ENCODE data around the gene AK1.
A peak's percentile ranks its signal among the peaks of the same experiment; 100 is the strongest.

The AK1 gene

DNA sequence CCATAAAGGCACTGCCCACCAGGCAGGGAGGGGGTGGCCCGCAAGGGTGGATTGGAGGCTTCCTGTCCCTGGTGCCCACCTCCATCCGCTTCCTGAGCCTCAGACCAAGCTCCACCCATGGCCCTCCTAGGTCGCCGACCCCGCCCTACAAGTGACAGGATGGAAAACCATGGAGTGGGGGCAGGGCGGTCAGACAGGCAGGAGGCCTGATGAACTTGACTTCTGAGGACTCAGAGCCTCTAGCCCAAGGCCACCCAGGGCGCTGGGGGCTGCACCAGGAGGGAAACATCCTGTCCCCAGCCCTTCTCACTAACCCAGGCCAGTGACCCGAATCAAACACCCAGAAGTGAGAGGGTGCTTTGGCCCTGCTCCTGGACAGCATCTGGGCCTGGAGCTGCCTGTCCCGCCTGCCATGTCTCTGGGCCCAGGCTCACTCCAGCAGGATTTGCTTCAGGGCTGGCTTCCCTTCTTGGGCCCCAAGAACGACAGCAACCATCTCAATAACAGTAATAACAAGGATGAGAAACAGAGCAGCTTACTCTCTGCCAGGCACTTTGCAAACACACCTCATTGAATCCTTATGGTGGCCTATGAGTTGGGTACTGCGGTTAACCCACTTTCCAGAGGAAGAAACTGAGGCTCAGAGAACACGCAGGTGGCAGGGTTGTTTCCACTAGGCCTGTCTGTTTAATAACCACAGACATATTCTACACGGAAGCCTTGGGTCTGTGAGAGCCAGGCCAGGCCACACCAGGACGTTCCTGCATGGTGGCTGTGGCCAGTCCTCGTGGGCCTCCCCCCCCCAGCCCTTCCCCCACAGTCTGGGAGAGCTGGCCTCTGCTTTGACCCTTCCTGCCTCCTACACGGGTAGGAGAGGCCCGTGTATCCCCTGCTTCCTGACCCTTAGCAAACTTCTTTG lies 26.3 kb upstream of the AK1 start:
- peak overlapping the region; percentile 79 to 85 for H3K4me3 Mint-ChIP-seq
- H3K27ac Mint-ChIP-seq, result peak overlapping the region; percentile 99
- ATAC-seq (replicated peaks), result peak; percentile 58 to 61
- H3K36me3 Mint-ChIP-seq, result peaks cover 10 to 21% of the 10 kb centered on the region in 2 donors
- H3K4me1 Mint-ChIP-seq, result peaks cover 39 to 66% of the 10 kb centered on the region in 2 donors
- H3K9me3 Mint-ChIP-seq, result no peaks in the 10 kb centered on the region
- no peaks in the 10 kb centered on the region for H3K27me3 Mint-ChIP-seq
- DNase-seq, result peak; percentile 80

DNA sequence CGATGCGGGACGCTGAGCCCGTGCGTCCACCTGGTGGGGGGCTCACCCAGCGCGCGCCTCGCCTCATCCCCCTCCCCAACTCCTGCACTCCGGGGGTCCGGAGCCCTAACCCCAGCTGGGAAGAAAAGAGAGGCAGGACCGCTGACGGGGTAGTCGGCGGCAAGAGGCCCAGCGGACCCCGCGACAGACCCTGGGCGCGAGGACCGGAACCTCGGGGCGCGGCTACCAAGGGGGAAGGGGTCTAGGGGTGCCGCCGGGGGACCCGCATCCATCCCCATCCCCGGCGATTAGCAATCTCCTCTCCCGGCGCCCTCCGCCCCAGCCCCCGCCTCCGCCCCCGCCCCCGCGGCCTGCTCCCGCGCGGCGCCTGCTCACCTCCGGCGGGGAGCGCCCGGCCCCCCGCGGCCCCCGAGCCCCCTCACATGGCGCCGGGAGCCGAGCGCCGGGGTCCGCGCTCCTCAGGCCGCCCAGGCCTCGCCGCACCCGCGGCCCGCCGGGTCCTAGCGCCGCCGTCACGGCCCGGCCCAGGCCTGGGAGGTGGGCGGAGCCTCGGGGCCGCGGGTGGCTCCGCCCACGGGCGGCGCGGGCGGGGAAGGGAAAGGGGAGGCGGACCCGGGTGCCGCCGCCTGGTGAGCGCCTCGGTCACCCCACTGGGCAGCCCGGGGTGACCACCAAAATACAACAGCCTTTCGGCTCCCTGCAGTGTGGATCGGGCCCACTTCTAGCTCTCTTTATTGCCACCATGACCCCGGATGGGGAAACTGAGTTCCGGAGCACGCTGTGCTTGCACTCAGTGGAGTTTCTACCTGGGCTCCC lies 21.9 kb upstream of the AK1 start, which contains the start of gene ST6GALNAC6:
TSS of gene ST6GALNAC6 (minus strand) at position 476 of the 816 bp plus-strand sequence. CDS start 1,622 bp downstream, outside the sequence.
- DNase-seq (peak; percentile 71), ATAC-seq (replicated peaks) (peak; percentile 70 to 77)
- Mint-ChIP-seq H3K4me3 (peak within 1 kb of the TSS; percentile 87 to 92), H3K4me1 (peaks cover 31 to 65% of the 10 kb centered on the region in 2 donors), H3K36me3 (peaks cover 31 to 45% of the 10 kb centered on the region in 2 donors), H3K27me3 (no peaks in the 10 kb centered on the region), H3K27ac (peak within 1 kb of the TSS; percentile 94), H3K9me3 (peaks cover 0 to 4% of the 10 kb centered on the region in 2 donors)

DNA sequence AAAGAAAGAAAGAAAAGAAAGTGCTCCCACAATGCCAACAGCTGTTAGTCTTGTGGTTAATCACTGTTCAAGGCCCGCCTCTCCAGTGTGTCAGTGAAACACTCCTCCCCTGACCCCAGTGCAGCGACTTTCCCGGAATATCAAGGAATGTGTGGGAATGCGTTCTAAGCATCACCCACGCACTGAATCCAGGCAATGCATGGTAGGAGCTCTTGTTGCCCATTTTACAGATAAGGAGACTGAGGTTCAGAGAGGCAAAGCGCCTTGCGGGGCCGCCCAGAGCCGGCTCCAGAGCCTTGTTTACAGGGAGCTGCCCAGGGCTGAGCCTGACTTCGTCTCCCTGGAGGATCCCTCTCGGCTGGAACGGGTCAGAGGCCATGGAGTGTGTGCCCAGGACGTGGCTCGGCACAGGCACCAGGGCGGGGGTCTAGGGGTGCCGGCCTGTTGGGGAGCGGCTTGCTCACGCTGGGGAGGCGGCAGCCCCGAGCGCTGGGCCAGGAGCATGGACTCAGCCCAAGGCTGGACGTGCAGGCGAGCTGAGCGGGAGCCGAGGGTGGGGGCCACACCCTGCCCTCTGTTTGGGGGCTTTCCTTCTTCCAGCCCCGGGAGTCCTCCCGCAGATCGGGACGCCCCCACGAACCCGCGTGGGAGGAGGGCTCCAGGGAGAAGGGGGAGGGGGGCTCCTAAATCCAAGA lies 21.1 kb upstream of the AK1 start:
- peaks cover 0 to 7% of the 10 kb centered on the region in 2 donors for H3K9me3 Mint-ChIP-seq
- ATAC-seq (replicated peaks) (peak; percentile 12 to 16), DNase-seq (no peak)
- H3K27ac Mint-ChIP-seq, result peak overlapping the region; percentile 94
- H3K36me3 Mint-ChIP-seq, result peaks cover 38 to 50% of the 10 kb centered on the region in 2 donors
- H3K4me3 Mint-ChIP-seq, result peak overlapping the region; percentile 82 to 92
- H3K4me1 Mint-ChIP-seq, result peaks cover 26 to 61% of the 10 kb centered on the region in 2 donors
- no peaks in the 10 kb centered on the region for H3K27me3 Mint-ChIP-seq

DNA sequence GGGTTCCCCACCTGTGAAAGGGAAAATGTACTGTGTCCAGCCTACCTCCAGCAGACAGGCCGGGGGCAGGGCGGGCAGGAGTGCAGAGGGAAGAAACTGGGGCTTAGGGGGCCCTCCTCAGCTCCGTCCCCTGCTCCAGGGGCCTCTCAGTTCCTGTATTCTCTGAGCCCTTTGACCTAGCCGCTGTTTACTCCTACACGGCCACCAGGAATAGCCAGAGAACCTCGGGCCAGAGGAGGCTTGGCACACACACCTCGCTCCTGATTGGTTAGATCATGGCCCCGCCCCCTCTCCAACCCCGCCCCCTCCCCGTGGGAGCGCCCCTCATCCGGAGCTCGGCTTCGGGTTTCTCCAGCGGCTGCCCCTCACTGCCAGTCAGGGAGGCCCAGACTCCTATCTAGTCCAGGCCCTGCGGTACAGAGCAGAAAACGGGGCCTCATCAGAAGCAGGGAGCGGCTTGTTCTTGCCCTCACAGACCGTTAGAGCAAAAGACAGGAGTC lies 19.8 kb upstream of the AK1 start:
- H3K27ac Mint-ChIP-seq, result peak overlapping the region; percentile 60
- ATAC-seq (replicated peaks), result peak; percentile 46 to 51
- peaks cover 22 to 61% of the 10 kb centered on the region in 2 donors for H3K4me1 Mint-ChIP-seq
- peak overlapping the region; percentile 62 to 64 for H3K4me3 Mint-ChIP-seq
- peaks cover 0 to 11% of the 10 kb centered on the region in 2 donors for H3K9me3 Mint-ChIP-seq
- peaks cover 52 to 59% of the 10 kb centered on the region in 2 donors for H3K36me3 Mint-ChIP-seq
- no peaks in the 10 kb centered on the region for H3K27me3 Mint-ChIP-seq
- DNase-seq, result no peak

DNA sequence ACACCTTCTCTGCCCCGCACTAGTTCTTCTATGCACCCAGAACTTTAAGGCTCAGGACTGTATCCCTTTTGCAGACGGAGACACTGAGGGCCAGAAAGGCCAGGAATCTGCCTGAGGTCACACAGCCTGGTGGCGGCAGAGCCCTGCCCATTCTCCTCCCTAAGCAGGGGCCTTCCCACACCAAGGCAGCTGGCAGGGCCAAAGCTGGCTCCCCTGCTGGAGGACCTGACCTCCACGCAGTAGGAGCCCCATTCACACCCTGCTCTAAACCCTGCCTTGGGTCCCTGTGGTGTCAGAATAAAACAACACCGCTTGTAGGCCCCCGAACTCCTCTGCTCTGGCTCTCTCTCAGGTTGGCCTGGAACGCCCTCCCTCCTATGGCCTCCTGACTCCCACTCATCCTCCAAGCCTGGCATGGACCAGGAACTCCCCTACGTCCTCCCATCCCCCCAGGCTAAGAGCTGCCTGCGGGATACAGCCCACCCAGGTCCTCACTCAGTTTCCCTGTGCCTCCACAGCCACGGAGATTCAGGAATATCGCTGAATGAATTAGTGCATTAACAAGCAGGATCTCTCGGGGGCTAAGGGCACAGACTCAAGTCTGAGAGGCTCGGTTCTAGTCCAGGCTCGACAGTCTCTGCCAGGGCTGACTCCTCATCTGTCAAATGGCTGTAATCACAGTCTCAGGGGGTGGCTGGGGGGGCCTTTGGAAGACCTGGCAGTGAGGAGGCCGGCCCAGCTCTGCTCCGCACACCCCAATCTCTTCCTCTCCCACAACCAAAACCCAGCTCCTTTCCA lies 19.1 kb upstream of the AK1 start:
- no peak for ATAC-seq (replicated peaks)
- no peaks in the 10 kb centered on the region for H3K27me3 Mint-ChIP-seq
- H3K4me3 Mint-ChIP-seq, result peak overlapping the region; percentile 62 to 64
- peak overlapping the region; percentile 60 for H3K27ac Mint-ChIP-seq
- DNase-seq, result no peak
- H3K36me3 Mint-ChIP-seq, result peaks cover 55 to 60% of the 10 kb centered on the region in 2 donors
- peaks cover 22 to 57% of the 10 kb centered on the region in 2 donors for H3K4me1 Mint-ChIP-seq
- peaks cover 0 to 11% of the 10 kb centered on the region in 2 donors for H3K9me3 Mint-ChIP-seq

DNA sequence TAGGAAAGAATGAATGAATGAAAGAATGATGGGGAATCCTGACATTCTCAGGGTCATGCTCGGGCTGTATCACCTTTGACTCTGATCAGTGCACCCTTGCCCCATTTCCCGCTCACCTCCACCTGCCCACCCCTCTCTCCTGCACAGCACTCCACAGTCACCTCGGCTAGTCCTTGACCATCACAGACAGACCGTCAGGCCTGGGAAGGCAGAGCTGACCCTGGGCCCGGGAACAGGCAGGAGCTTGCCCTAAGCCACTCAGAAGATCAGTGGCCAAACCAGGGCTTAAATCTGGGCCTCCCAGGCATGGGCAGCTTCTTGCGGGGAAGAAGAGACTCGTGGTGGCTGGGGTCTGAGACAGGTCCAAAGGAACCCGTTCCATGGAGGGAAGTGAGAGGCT lies 18.3 kb upstream of the AK1 start:
- Mint-ChIP-seq H3K4me3 (no peak overlapping the region), H3K4me1 (peaks cover 17 to 51% of the 10 kb centered on the region in 2 donors), H3K9me3 (peaks cover 0 to 11% of the 10 kb centered on the region in 2 donors), H3K27me3 (no peaks in the 10 kb centered on the region), H3K27ac (peak overlapping the region; percentile 47), H3K36me3 (peaks cover 59 to 60% of the 10 kb centered on the region in 2 donors)
- DNase-seq (no peak), ATAC-seq (replicated peaks) (no peak)

DNA sequence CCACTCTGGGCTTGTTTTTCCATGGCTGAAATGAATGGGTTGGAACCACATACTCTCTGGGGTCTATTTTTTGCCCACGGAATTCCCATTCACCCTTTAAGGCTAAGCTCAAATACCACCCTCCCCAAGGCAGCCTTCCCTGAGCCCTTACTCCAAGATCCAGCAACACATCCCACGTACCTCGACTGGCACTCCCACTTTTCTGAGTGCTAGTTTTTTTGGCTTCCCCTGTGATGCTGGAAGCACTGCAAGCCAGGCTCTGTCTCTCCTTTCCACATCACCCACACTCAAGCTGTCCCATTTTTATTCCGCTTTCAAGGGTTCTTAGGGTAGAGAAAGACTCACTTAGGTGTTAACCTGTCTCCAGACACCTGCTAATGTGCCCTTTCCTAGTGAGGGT lies 15.9 kb upstream of the AK1 start:
- Mint-ChIP-seq H3K9me3 (peaks cover 0 to 11% of the 10 kb centered on the region in 2 donors), H3K36me3 (peaks cover 67 to 69% of the 10 kb centered on the region in 2 donors), H3K27ac (no peak overlapping the region), H3K4me1 (peaks cover 13 to 39% of the 10 kb centered on the region in 2 donors), H3K4me3 (no peak overlapping the region), H3K27me3 (no peaks in the 10 kb centered on the region)
- ATAC-seq (replicated peaks) (no peak), DNase-seq (no peak)

DNA sequence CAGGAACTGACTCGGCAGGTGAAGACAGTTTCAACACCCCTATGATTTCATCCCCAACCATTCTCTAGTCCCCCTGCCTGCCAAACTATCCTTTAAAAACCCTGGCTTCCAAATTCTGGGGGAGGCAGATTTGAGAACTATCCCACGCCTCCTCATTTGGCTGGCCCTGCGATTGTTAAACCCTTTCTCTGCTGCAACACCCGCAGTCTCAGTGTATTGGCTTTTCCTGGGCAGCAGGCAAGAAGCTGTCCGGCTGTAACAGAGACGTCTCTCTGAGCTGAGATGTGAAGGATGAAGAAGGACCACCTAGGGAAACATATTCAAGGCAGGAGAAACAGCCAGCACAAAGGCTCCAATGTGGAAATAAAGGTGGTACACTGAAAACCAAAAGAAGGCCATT lies 15.4 kb upstream of the AK1 start:
- H3K4me3 Mint-ChIP-seq, result no peak overlapping the region
- no peaks in the 10 kb centered on the region for H3K27me3 Mint-ChIP-seq
- peak overlapping the region; percentile 75 for H3K27ac Mint-ChIP-seq
- no peak for DNase-seq
- H3K4me1 Mint-ChIP-seq, result peaks cover 12 to 38% of the 10 kb centered on the region in 2 donors
- H3K36me3 Mint-ChIP-seq, result peaks cover 68 to 69% of the 10 kb centered on the region in 2 donors
- H3K9me3 Mint-ChIP-seq, result peaks cover 0 to 11% of the 10 kb centered on the region in 2 donors
- no peak for ATAC-seq (replicated peaks)

DNA sequence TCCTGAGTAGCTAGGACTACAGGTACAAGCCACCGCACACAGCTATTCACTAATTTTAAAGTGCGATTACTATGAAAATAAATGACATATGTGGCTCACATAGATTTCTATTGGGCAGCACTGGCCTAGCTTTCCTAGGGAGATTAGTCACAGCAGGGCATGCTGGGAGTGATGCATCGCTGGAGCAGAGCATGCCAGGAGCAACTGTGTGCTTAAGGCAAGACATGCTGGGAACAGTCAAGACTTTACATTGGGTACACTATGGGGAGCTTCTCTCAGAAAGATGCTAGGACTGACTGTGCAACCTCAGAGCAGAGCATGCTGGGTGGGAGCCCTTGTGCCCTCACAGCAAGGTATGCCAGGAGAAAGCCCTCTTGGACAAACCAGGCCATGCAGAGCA lies 12.6 kb upstream of the AK1 start:
- DNase-seq (no peak), ATAC-seq (replicated peaks) (no peak)
- Mint-ChIP-seq H3K4me1 (peaks cover 16 to 36% of the 10 kb centered on the region in 2 donors), H3K36me3 (peaks cover 62 to 68% of the 10 kb centered on the region in 2 donors), H3K4me3 (no peak overlapping the region), H3K27ac (peak overlapping the region; percentile 9), H3K27me3 (no peaks in the 10 kb centered on the region), H3K9me3 (peaks cover 0 to 7% of the 10 kb centered on the region in 2 donors)

DNA sequence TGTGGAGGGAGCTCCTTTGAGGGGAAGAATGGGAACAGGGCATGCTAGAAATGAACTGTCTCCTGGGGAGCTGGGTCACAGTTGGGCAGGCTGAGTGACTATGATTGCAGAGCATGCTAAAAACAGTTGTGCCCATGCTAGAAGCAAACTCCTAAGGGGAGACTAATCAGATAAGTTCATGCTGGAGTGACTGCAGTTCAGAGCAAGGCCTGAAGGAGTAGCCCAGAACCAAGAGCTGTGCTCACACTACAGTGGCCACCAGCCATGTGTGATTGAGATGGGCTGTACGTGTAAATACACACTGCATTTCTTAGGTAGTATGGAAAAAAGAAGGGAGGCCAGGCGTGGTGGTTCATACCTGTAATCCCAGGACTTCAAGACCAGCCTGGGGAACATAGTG lies 10.3 kb upstream of the AK1 start:
- peak; percentile 74 to 76 for ATAC-seq (replicated peaks)
- no peak for DNase-seq
- H3K4me1 Mint-ChIP-seq, result peaks cover 26 to 40% of the 10 kb centered on the region in 2 donors
- H3K27ac Mint-ChIP-seq, result no peak overlapping the region
- H3K27me3 Mint-ChIP-seq, result no peaks in the 10 kb centered on the region
- H3K4me3 Mint-ChIP-seq, result no peak overlapping the region
- peaks cover 0 to 1% of the 10 kb centered on the region in 2 donors for H3K9me3 Mint-ChIP-seq
- peaks cover 56 to 63% of the 10 kb centered on the region in 2 donors for H3K36me3 Mint-ChIP-seq

DNA sequence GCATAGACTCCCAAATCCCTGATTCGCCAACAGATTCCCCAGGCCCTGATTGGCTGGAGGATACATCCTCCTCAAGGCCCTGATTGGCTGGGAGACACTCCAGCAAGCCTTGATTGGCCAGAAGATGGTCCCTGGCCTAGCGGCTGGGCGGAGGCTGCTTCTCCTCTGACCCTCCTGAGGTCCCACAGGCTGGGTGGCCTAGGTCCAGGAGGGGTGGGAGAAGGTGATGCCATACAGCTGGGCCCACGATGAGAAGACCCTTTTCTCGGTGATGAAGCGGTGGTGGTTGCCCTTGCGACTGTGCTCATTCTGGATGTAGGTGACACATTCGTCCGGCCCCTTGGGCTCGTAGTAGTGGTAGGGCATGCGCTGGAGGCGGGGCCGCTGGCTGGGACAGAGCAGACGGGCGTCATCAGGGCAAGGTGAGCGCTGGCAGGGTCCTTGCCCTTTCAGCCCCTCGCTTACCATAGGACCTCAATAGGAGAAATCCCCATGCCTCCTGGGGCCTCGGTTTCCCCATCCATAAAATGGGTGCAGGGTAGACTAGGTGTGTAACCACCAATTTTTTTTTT lies 9.0 kb upstream of the AK1 start:
- H3K27me3 Mint-ChIP-seq, result no peaks in the 10 kb centered on the region
- DNase-seq (no peak), ATAC-seq (replicated peaks) (no peak)
- no peaks in the 10 kb centered on the region for H3K9me3 Mint-ChIP-seq
- H3K36me3 Mint-ChIP-seq, result peaks cover 50 to 67% of the 10 kb centered on the region in 2 donors
- H3K4me1 Mint-ChIP-seq, result peaks cover 30 to 46% of the 10 kb centered on the region in 2 donors
- no peak overlapping the region for H3K4me3 Mint-ChIP-seq
- no peak overlapping the region for H3K27ac Mint-ChIP-seq

DNA sequence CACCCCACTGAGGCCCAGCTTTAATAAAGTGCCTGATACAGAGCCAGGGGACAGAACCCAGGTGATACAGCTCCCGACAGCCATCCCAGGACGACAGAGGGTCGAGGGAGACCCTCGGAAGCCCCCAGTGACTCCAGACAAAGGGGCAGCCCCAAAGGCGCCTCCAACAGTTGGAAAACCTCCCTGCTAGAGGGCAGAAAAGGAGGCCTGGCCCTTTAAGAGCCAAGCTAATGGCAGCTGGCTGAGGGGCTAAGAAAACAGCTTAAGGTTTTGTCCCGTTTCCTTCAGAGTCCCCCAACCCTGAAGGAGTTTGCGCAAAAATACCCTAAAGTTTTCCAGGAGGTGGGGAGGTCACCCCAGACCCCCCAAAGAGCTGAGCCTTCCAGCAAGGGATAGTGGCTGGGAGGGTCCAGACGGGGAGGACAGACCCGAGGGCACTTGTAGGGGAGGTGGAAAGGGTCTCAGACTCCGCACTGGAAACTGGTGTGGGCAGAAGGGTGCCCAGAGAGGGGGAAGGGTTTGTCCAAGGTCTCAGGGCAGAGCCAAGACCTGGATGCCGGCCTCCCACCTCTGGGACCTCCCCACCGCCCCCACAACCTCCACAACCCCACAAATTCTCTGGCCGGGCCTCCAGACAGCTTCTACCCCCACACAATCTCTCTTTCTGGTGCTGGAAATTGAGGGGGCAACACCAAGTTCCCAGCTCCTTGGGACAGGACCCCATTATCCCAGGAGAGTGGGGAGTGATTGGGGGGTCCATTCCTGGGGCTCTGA lies 8.2 kb upstream of the AK1 start:
- no peak for ATAC-seq (replicated peaks)
- H3K9me3 Mint-ChIP-seq, result no peaks in the 10 kb centered on the region
- no peak for DNase-seq
- H3K27ac Mint-ChIP-seq, result no peak overlapping the region
- H3K27me3 Mint-ChIP-seq, result no peaks in the 10 kb centered on the region
- no peak overlapping the region for H3K4me3 Mint-ChIP-seq
- H3K36me3 Mint-ChIP-seq, result peaks cover 47 to 64% of the 10 kb centered on the region in 2 donors
- peaks cover 30 to 46% of the 10 kb centered on the region in 2 donors for H3K4me1 Mint-ChIP-seq

Measured in stimulated activated naive B cell treated with anti-CD40 and anti-IgM and Interleukin-4, amounts not matched to agents 10 μg/mL and 1 μg/mL and 100 μg/mL, for 72 hours (primary cell).